Measurements from ENCODE around the gene SEMA3B.
"Not testable (repeated sequence)": the region's sequence is repeated elsewhere in the genome, so short reads cannot be mapped to it uniquely, and the experiment has no call there.

SEMA3B gene

DNA sequence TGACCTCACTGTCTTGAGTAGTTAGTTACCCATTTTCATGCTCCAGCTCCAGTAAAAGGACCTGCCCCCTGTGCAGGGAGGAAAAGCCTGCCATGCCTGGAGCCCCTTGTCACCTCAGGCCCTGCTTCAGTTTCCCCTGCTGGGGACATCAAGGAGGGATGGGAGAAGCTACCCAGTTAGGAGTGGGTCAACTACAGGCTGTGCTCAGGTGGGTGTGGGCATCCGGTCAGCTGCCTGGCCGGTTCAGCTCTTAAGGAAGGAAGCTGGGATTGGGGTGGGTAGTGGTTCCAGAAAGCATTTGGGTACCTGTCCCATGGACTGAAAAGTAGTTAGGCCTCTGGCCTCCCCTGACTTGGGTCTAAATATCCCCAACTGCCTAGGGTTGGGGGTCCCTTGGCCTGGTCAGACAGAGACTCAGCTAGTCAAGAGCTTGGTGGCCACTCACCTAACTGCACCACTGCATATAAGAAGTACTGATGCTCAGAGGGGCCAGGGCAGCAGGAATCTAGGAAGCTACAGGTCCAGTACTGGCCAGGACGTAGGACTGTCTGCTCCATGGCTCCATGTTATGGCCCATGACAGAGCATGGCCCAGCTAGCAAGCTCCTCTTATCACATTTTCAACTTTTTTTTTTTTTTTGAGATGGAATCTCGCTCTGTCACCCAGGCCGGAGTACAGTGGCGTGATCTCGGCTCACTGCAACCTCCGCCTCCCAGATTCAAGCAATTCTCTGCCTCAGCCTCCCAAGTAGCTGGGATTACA is 10.5 kb downstream of the SEMA3B start:
- TF ChIP-seq CTCF (IDR thresholded peaks at IDR 0.05; ENCODE audit: low read depth, low read length): no peak
- no peak overlapping the region for H3K4me3 ChIP-seq (ENCODE audit: low read depth, low read length)

DNA sequence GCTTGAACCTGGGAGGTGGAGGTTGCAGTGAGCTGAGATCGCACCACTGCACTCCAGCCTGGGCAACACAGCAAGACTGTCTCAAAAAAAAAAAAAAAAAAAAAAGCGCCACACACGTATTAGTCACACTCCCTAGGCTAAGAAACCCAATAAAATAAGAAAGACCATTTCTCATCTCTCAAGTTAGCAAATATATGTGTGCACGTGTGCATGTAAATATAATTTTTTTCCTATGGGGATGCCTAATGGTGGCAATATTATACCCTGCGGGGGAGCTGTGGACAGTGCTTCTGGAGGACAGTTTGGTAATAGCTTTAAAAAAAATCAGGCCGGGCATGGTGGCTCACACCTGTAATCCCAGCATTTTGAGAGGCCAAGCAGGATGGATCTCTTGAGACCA is 15.2 kb downstream of the SEMA3B start:
- H3K4me3 ChIP-seq (ENCODE audit: low read depth, low read length): not testable (repeated sequence)

GRCh38 chr3:50286322-50287227 is 17.6 kb downstream of the SEMA3B start:
- H3K4me3 ChIP-seq (ENCODE audit: low read depth, low read length): no peak overlapping the region
- no peak for TF ChIP-seq CTCF (IDR thresholded peaks at IDR 0.05; ENCODE audit: low read depth, low read length)

DNA sequence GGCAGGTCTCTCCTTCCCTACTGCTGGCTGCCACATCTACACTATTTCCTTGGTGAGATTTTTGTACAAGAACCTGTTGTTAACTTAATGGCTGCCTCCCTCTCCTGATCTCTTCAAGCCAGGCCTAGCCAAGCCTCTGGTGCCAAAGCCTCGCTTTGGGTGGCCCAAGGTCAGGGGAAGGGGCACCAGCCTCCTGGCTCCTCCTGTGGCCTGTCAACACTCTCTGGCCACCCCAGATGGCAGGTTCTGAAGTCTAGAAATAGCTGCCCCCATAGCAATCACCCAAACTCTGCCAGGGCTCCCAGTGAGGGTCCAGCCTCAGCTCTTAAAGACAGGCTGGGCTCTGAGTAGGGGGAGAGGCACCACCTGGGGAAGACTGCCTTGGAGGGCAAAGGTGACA is 18.3 kb downstream of the SEMA3B start:
- no peak overlapping the region for H3K4me3 ChIP-seq (ENCODE audit: low read depth, low read length)
- no peak for TF ChIP-seq CTCF (IDR thresholded peaks at IDR 0.05; ENCODE audit: low read depth, low read length)

DNA sequence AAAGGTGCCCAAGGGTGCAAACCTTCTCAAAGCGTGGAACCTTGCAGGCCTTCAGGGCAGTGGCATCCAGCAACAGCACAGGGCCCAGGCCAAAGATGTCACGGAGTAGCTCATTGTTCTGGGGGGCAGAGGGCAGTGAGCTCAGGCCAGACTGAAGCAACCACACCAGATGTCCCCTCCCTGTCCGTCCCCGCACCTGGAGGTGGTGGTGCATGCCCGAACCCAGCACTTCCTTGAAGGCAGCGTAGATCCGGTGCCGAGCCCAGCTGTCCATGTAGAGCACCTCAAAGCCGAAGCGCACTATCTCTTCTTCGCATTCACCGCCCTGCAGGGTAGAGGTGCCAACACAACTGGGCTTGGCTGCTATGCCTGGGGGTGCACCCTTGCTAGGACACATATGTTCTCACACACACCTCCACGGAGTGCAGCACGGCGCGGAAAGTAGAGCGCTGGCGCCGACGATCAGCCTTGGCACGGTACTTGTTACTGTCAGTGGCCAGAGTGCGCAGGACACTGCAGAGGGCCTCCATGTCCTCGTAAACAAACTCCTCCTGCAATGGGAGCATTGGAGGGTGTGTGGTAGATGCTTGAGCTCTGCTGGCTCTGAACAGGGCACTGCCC is 19.6 kb downstream of the SEMA3B start:
- no peak for TF ChIP-seq CTCF (IDR thresholded peaks at IDR 0.05; ENCODE audit: low read depth, low read length)
- no peak overlapping the region for H3K4me3 ChIP-seq (ENCODE audit: low read depth, low read length)

GRCh38 chr3:50289130-50289529 is 20.2 kb downstream of the SEMA3B start:
- H3K4me3 ChIP-seq (ENCODE audit: low read depth, low read length): no peak overlapping the region
- no peak for TF ChIP-seq CTCF (IDR thresholded peaks at IDR 0.05; ENCODE audit: low read depth, low read length)

DNA sequence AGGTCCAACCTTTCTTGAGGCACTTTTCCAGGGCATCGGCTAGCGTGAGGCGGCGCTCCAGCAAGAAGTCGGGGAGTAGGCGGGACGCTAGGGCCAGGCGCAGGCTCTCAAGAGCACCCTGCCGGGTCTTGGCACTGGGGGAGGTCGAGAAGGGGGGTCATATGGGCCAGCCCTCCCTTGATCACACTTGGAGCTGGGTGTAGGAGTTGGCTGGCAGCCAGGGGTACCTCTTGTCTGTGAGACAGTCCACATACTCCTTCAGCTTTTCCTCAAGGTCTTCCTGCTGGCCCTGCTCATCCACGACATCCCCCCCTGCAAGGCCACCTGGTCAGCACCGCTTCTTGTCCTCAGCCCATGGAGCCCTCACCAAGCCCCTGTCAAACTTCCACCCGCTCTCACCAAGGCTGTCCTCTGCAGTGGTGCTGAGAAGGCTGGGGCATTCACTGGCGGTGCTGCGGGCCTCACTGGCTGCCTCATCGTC is 21.3 kb downstream of the SEMA3B start:
- no peak for TF ChIP-seq CTCF (IDR thresholded peaks at IDR 0.05; ENCODE audit: low read depth, low read length)
- no peak overlapping the region for H3K4me3 ChIP-seq (ENCODE audit: low read depth, low read length)

All from WI38 (cell line).